B cell (primary cell): ENCODE measurements around the gene GFM2.
"Not testable (repeated sequence)": the region's sequence is repeated elsewhere in the genome, so short reads cannot be mapped to it uniquely, and the experiment has no call there.

Experiments
- EZH2 ChIP-seq: IDR thresholded peaks from 2 replicates; pipeline ENCODE4 v1.6.1; 2012; ENCODE audit warnings: borderline replicate concordance, low read depth, mild to moderate bottlenecking, moderate library complexity, low read length; ENCODE audit not compliant: insufficient read depth, poor library complexity, severe bottlenecking
- TF ChIP-seq, protein P1 (sequence below): fragments of 200-600 bp; IDR thresholded peaks from one replicate; pipeline ENCODE4 v1.8.0; 2022; ENCODE audit warnings: antibody characterized with exemption, mild to moderate bottlenecking

- TF ChIP-seq, protein P1, sequence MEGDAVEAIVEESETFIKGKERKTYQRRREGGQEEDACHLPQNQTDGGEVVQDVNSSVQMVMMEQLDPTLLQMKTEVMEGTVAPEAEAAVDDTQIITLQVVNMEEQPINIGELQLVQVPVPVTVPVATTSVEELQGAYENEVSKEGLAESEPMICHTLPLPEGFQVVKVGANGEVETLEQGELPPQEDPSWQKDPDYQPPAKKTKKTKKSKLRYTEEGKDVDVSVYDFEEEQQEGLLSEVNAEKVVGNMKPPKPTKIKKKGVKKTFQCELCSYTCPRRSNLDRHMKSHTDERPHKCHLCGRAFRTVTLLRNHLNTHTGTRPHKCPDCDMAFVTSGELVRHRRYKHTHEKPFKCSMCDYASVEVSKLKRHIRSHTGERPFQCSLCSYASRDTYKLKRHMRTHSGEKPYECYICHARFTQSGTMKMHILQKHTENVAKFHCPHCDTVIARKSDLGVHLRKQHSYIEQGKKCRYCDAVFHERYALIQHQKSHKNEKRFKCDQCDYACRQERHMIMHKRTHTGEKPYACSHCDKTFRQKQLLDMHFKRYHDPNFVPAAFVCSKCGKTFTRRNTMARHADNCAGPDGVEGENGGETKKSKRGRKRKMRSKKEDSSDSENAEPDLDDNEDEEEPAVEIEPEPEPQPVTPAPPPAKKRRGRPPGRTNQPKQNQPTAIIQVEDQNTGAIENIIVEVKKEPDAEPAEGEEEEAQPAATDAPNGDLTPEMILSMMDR, result not testable (repeated sequence)
- TF ChIP-seq EZH2, result not testable (repeated sequence)
Observed at GRCh38 chr5:74791669-74792068, 24.8 kb upstream of the GFM2 start.
